ENCODE measurements around the gene IER3.

Gene IER3

GRCh38 chr6:30717129-30717844 is 27.1 kb downstream of the IER3 start, which contains the start of gene MDC1:
Gene MDC1, minus strand, starts transcription at chr6:30717281. Its CDS starts 2,106 bp downstream, at chr6:30715175.
- no peak; the same call in 1 of the 2 replicates for TF ChIP-seq CTCF (conservative IDR thresholded peaks at IDR 0.05)
- H3K27ac ChIP-seq = peak within 1 kb of the TSS; percentile 89

DNA sequence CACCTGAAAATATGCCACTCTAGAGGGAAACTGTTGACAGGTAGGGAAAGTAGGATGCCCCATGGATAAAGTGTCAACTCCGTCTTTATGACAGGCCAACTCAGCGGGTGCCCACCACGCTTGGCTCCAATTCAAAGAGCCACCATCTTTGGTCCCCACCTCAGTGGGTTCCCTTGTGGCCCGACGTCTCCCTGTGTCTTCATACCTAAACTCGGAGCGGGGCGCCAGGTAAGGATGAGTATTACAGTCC is 27.5 kb downstream of the IER3 start:
- TF ChIP-seq CTCF (conservative IDR thresholded peaks at IDR 0.05) = no peak
- peak overlapping the region; percentile 89 for H3K27ac ChIP-seq

- no peak overlapping the region for H3K27ac ChIP-seq
- TF ChIP-seq CTCF (conservative IDR thresholded peaks at IDR 0.05) = no peak
These were observed 30.1 kb downstream of the IER3 start for GRCh38 chr6:30714263-30714662.

- TF ChIP-seq CTCF (conservative IDR thresholded peaks at IDR 0.05) = no peak
- no peak overlapping the region for H3K27ac ChIP-seq
These were observed 31.9 kb downstream of the IER3 start for GRCh38 chr6:30712441-30712945.

- no peak overlapping the region for H3K27ac ChIP-seq
- no peak for TF ChIP-seq CTCF (conservative IDR thresholded peaks at IDR 0.05)
These were observed 32.5 kb downstream of the IER3 start for GRCh38 chr6:30711758-30712380.

GRCh38 chr6:30709101-30709868 is 35.1 kb downstream of the IER3 start:
- no peak for TF ChIP-seq CTCF (conservative IDR thresholded peaks at IDR 0.05)
- no peak overlapping the region for H3K27ac ChIP-seq

- peak overlapping the region; percentile 16; the same call in 1 of the 2 replicates for H3K27ac ChIP-seq
- TF ChIP-seq CTCF (conservative IDR thresholded peaks at IDR 0.05) = no peak
These were observed 37.0 kb downstream of the IER3 start for GRCh38 chr6:30707281-30707850.
